Measurements from ENCODE around the gene TMEM63C.

The TMEM63C gene

DNA sequence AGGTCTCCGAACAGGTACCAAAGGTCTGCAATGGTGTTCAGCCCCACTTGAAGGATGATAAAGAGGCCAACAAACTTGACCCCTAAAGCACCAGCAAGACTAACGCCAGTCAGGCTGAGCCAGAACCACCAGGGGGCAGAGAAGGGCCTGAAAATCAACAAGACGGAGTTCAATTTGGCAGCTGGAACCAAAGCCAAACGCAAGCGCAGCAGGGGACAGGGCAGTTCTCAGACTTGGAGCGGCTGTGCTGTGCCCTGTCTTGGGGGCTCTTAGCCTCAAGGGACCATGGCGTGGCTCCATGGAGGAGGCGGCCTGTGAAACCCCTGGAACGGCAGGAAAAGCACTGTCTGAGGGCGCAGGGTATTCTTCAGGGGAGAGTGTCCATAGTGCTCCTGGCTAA lies 119.5 kb downstream of the TMEM63C start:
- H3K18ac ChIP-seq (ENCODE audit: low read length), result peak overlapping the region; percentile 23
- peak overlapping the region; percentile 23 for H2BK120ac ChIP-seq (ENCODE audit: insufficient read depth, low read length, poor library complexity)
- H3K4me3 ChIP-seq (ENCODE audit: low read depth, low read length), result no peak overlapping the region
- no peaks in the 10 kb centered on the region for H3K27me3 ChIP-seq (ENCODE audit: insufficient read depth, low read length)
- H2AK5ac ChIP-seq (ENCODE audit: low read length), result peak overlapping the region; percentile 51
- peaks cover 19 to 25% of the 10 kb centered on the region in 2 experiments for H3K4me1 ChIP-seq (ENCODE audit: control insufficient read depth in 1 of 2, insufficient read depth in 2 of 2, low read length in 2 of 2)
- no peaks in the 10 kb centered on the region for H3K9me3 ChIP-seq (ENCODE audit: insufficient read depth, low read depth, low read length)
- no peak overlapping the region for H4K12ac ChIP-seq (ENCODE audit: low read depth, low read length)
- H3K9ac ChIP-seq (ENCODE audit: low read length), result no peak overlapping the region
- H3K27ac ChIP-seq (ENCODE audit: low read depth, low read length), result no peak overlapping the region
- peaks cover 6% of the 10 kb centered on the region for H3K79me2 ChIP-seq (ENCODE audit: control insufficient read depth, insufficient read depth, low read length, poor library complexity)
- H3K79me1 ChIP-seq (ENCODE audit: low read length), result peaks cover 23% of the 10 kb centered on the region
- H3K14ac ChIP-seq (ENCODE audit: low read length), result peak overlapping the region; percentile 45
- no peak overlapping the region for H3K23ac ChIP-seq (ENCODE audit: low read length)
- H4K91ac ChIP-seq (ENCODE audit: low read depth, low read length), result peak overlapping the region; percentile 46
- H2AFZ ChIP-seq (ENCODE audit: insufficient read depth, low read length, poor library complexity), result no peak overlapping the region
- peak; percentile 71 to 90 for DNase-seq
- peak overlapping the region; percentile 18 for H4K8ac ChIP-seq (ENCODE audit: low read depth, low read length)
- WGBS (ENCODE audit: extremely low coverage, insufficient coverage, insufficient read length), result no CpG with 5 or more reads among the region's 10 CpGs
- no peak overlapping the region for H3K4me2 ChIP-seq (ENCODE audit: low read length)
- peak overlapping the region; percentile 30 for H2BK12ac ChIP-seq (ENCODE audit: low read length)
- H2BK5ac ChIP-seq (ENCODE audit: low read depth, low read length, poor library complexity), result no peak overlapping the region
- H3K4ac ChIP-seq (ENCODE audit: low read depth, low read length), result no peak overlapping the region
- peaks cover 12 to 32% of the 10 kb centered on the region in 2 experiments for H3K36me3 ChIP-seq (ENCODE audit: control insufficient read depth in 1 of 2, insufficient read depth in 2 of 2, low read length in 2 of 2)

DNA sequence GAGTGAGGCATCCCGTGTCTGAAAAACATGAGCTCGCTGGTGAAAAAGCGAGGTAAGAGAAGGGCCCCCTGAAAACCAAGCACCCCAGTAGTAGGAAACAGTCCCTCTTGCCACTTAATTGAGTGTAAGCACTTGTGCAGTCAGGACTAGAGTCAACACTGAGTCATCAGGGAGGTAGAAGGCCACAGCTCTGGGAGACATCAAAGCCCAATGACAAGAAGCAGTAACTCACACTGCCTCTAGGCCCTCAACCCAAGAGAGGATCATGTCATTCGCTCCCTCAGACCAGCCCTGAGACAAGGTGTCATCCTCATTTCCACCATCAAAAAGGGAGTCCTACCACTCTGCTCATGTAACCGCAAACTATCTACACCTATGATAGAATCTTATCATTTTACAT lies 121.3 kb downstream of the TMEM63C start:
- Histone ChIP-seq H3K4me1 (ENCODE audit: control insufficient read depth in 1 of 2, insufficient read depth in 2 of 2, low read length in 2 of 2) (peaks cover 30 to 38% of the 10 kb centered on the region in 2 experiments), H3K9ac (ENCODE audit: low read length) (no peak overlapping the region), H4K8ac (ENCODE audit: low read depth, low read length) (no peak overlapping the region), H3K27me3 (ENCODE audit: insufficient read depth, low read length) (no peaks in the 10 kb centered on the region), H2AK5ac (ENCODE audit: low read length) (no peak overlapping the region), H3K4ac (ENCODE audit: low read depth, low read length) (no peak overlapping the region), H3K79me2 (ENCODE audit: control insufficient read depth, insufficient read depth, low read length, poor library complexity) (peaks cover 6% of the 10 kb centered on the region), H2BK120ac (ENCODE audit: insufficient read depth, low read length, poor library complexity) (peak overlapping the region; percentile 89), H3K14ac (ENCODE audit: low read length) (no peak overlapping the region), H4K91ac (ENCODE audit: low read depth, low read length) (peak overlapping the region; percentile 75), H3K4me3 (ENCODE audit: low read depth, low read length) (no peak overlapping the region), H4K12ac (ENCODE audit: low read depth, low read length) (no peak overlapping the region), H3K36me3 (ENCODE audit: control insufficient read depth in 1 of 2, insufficient read depth in 2 of 2, low read length in 2 of 2) (peaks cover 5 to 19% of the 10 kb centered on the region in 2 experiments), H3K23ac (ENCODE audit: low read length) (no peak overlapping the region), H3K9me3 (ENCODE audit: insufficient read depth, low read depth, low read length) (no peaks in the 10 kb centered on the region), H3K79me1 (ENCODE audit: low read length) (peaks cover 36% of the 10 kb centered on the region), H2BK12ac (ENCODE audit: low read length) (peak overlapping the region; percentile 27), H3K4me2 (ENCODE audit: low read length) (no peak overlapping the region), H3K27ac (ENCODE audit: low read depth, low read length) (peak overlapping the region; percentile 93), H2AFZ (ENCODE audit: insufficient read depth, low read length, poor library complexity) (no peak overlapping the region), H2BK5ac (ENCODE audit: low read depth, low read length, poor library complexity) (peak overlapping the region; percentile 47), H3K18ac (ENCODE audit: low read length) (peak overlapping the region; percentile 12)
- DNase-seq, result peak; percentile 26 to 32
- no CpG with 5 or more reads among the region's 5 CpGs for WGBS (ENCODE audit: extremely low coverage, insufficient coverage, insufficient read length)

DNA sequence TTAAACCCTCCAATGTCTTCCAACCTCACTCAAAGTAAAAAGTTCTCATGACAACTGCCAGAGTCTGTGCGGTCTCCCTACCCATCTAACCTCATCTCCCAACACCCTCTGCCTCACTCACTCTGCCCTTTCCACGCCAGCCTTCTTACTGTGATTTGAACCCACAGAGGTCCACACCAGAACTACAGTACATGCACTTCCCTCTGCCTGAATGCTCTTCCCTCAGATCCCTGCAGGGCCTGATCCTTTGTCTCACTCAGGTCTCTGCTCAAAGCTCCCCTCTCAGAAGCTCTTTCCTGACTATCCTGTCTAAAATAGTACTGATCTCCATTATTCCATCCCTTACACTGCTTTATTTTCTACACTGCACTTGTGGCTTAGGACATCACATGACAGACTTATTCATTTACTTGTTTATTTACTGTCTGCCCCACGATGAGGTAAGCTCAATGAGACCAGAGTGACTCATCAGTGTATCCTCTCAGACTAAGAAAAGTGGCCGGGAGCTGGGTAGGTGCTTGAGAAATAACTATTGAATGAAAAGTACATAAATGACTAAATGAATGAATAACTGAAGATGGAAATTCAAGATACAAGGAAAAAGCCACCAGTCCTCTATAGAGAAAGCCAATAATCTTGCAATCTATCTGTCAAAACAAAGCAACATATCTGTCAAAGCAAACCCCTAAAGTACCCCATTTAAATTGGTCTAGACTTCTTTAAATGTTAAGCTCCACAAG lies 122.0 kb downstream of the TMEM63C start:
- peak; percentile 60 to 79 for DNase-seq
- H3K4me1 ChIP-seq (ENCODE audit: control insufficient read depth in 1 of 2, insufficient read depth in 2 of 2, low read length in 2 of 2), result peaks cover 30 to 38% of the 10 kb centered on the region in 2 experiments
- H3K18ac ChIP-seq (ENCODE audit: low read length), result peak overlapping the region; percentile 64
- H3K27ac ChIP-seq (ENCODE audit: low read depth, low read length), result peak overlapping the region; percentile 93
- no peak overlapping the region for H3K9ac ChIP-seq (ENCODE audit: low read length)
- H4K8ac ChIP-seq (ENCODE audit: low read depth, low read length), result peak overlapping the region; percentile 66
- peak overlapping the region; percentile 80 for H3K14ac ChIP-seq (ENCODE audit: low read length)
- peak overlapping the region; percentile 56 for H3K4ac ChIP-seq (ENCODE audit: low read depth, low read length)
- peak overlapping the region; percentile 91 for H4K91ac ChIP-seq (ENCODE audit: low read depth, low read length)
- peak overlapping the region; percentile 96 for H2BK5ac ChIP-seq (ENCODE audit: low read depth, low read length, poor library complexity)
- H3K79me2 ChIP-seq (ENCODE audit: control insufficient read depth, insufficient read depth, low read length, poor library complexity), result peaks cover 6% of the 10 kb centered on the region
- no peak overlapping the region for H3K4me3 ChIP-seq (ENCODE audit: low read depth, low read length)
- no peak overlapping the region for H2AFZ ChIP-seq (ENCODE audit: insufficient read depth, low read length, poor library complexity)
- H2BK12ac ChIP-seq (ENCODE audit: low read length), result peak overlapping the region; percentile 86
- WGBS (ENCODE audit: extremely low coverage, insufficient coverage, insufficient read length), result no CpG with 5 or more reads among the region's 4 CpGs
- peak overlapping the region; percentile 60 for H2AK5ac ChIP-seq (ENCODE audit: low read length)
- peak overlapping the region; percentile 7 for H3K4me2 ChIP-seq (ENCODE audit: low read length)
- H3K9me3 ChIP-seq (ENCODE audit: insufficient read depth, low read depth, low read length), result no peaks in the 10 kb centered on the region
- no peak overlapping the region for H3K23ac ChIP-seq (ENCODE audit: low read length)
- H3K36me3 ChIP-seq (ENCODE audit: control insufficient read depth in 1 of 2, insufficient read depth in 2 of 2, low read length in 2 of 2), result peaks cover 2 to 12% of the 10 kb centered on the region in 2 experiments
- peak overlapping the region; percentile 17 for H4K12ac ChIP-seq (ENCODE audit: low read depth, low read length)
- H3K79me1 ChIP-seq (ENCODE audit: low read length), result peaks cover 36% of the 10 kb centered on the region
- peak overlapping the region; percentile 89 for H2BK120ac ChIP-seq (ENCODE audit: insufficient read depth, low read length, poor library complexity)
- H3K27me3 ChIP-seq (ENCODE audit: insufficient read depth, low read length), result no peaks in the 10 kb centered on the region

DNA sequence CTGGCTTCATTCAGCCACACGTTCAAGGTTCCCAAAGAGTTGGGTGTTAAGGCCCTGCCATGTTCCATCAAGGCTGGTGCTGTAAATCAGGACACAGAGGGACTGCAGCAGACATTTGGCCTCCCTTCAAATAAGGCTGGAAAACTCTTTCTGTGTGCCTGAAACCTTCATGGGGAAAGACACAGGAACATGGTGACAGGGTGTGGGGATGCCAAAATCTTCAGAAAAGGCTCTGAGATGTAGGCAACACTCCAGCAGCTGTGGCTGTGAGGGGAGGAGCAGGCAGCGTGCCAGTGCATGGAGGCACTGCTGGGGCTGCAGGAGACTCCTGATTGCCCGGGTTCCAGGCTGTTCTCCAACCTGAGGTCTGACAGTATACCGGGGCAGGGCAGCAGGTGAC lies 124.1 kb downstream of the TMEM63C start:
- Histone ChIP-seq H3K14ac (ENCODE audit: low read length) (peak overlapping the region; percentile 94), H2AK5ac (ENCODE audit: low read length) (peak overlapping the region; percentile 99), H3K23ac (ENCODE audit: low read length) (no peak overlapping the region), H3K79me2 (ENCODE audit: control insufficient read depth, insufficient read depth, low read length, poor library complexity) (peaks cover 6% of the 10 kb centered on the region), H3K4me3 (ENCODE audit: low read depth, low read length) (no peak overlapping the region), H3K4me1 (ENCODE audit: control insufficient read depth in 1 of 2, insufficient read depth in 2 of 2, low read length in 2 of 2) (peaks cover 32 to 38% of the 10 kb centered on the region in 2 experiments), H3K9ac (ENCODE audit: low read length) (no peak overlapping the region), H2BK5ac (ENCODE audit: low read depth, low read length, poor library complexity) (peak overlapping the region; percentile 74), H4K8ac (ENCODE audit: low read depth, low read length) (peak overlapping the region; percentile 60), H3K4ac (ENCODE audit: low read depth, low read length) (peak overlapping the region; percentile 49), H3K36me3 (ENCODE audit: control insufficient read depth in 1 of 2, insufficient read depth in 2 of 2, low read length in 2 of 2) (peaks cover 2 to 6% of the 10 kb centered on the region in 2 experiments), H2AFZ (ENCODE audit: insufficient read depth, low read length, poor library complexity) (no peak overlapping the region), H3K9me3 (ENCODE audit: insufficient read depth, low read depth, low read length) (no peaks in the 10 kb centered on the region), H3K27me3 (ENCODE audit: insufficient read depth, low read length) (no peaks in the 10 kb centered on the region), H4K91ac (ENCODE audit: low read depth, low read length) (peak overlapping the region; percentile 88), H4K12ac (ENCODE audit: low read depth, low read length) (no peak overlapping the region), H3K4me2 (ENCODE audit: low read length) (no peak overlapping the region), H2BK12ac (ENCODE audit: low read length) (peak overlapping the region; percentile 97), H3K79me1 (ENCODE audit: low read length) (peaks cover 36% of the 10 kb centered on the region), H3K18ac (ENCODE audit: low read length) (peak overlapping the region; percentile 93), H3K27ac (ENCODE audit: low read depth, low read length) (peak overlapping the region; percentile 97), H2BK120ac (ENCODE audit: insufficient read depth, low read length, poor library complexity) (peak overlapping the region; percentile 94)
- WGBS (ENCODE audit: extremely low coverage, insufficient coverage, insufficient read length), result no CpG with 5 or more reads among the region's 4 CpGs
- no peak for DNase-seq

Measured in trophoblast cell (in vitro differentiated cells and primary cell).